Upper lobe of right lung (tissue), 1 donor: Measurements from ENCODE around the gene LSM12. TPM values are rescaled to one million over a fixed set of nuclear protein-coding genes. Genes with fewer than 3 reads are reported as not detected.
A peak's percentile ranks its signal among the peaks of the same experiment; 100 is the strongest.
"Not testable (repeated sequence)": the region's sequence is repeated elsewhere in the genome, so short reads cannot be mapped to it uniquely, and the experiment has no call there.

Source experiments
- ATAC-seq: fragments of 200-7000 bp; cut with Tn5 transposase; one replicate; pipeline ENCODE4 v1.9.1; 2020; ENCODE audit warnings: mild to moderate bottlenecking, moderate library complexity
- DNase-seq: peaks from one replicate; pipeline ENCODE4 v3.0.0-alpha.2; 2020
- H3K27ac ChIP-seq: fragments of 200-600 bp; one replicate; pipeline ENCODE4 v1.8.0; 2022
- H3K27me3 ChIP-seq: fragments of 200-600 bp; one replicate; pipeline ENCODE4 v1.8.0; 2022; ENCODE audit warnings: mild to moderate bottlenecking
- H3K36me3 ChIP-seq: fragments of 200-600 bp; one replicate; pipeline ENCODE4 v1.8.0; 2022
- H3K4me1 ChIP-seq: fragments of 200-600 bp; one replicate; pipeline ENCODE4 v1.8.0; 2022
- H3K4me3 ChIP-seq: fragments of 200-600 bp; one replicate; pipeline ENCODE4 v1.8.0; 2022; ENCODE audit warnings: mild to moderate bottlenecking
- H3K9me3 ChIP-seq: fragments of 200-600 bp; one replicate; pipeline ENCODE4 v1.8.0; 2022
- intact Hi-C: fragments of 100-400 bp; cut with DNase I; formaldehyde crosslinking; loops from one replicate; pipeline ENCODE4 v1.11.0; 2022
- total RNA-seq: library from RNA; stranded (reverse); fragmentation: NEBNext Ultra II Directional; extraction: Animal tissue kit (Norgen Biotek cat#: 25700); gene quantifications from one replicate; pipeline ENCODE4 v1.2.1, GENCODE V29; 2021
- TF ChIP-seq, protein P1 (sequence below): fragments of 200-600 bp; IDR thresholded peaks from one replicate; pipeline ENCODE4 v1.8.0; 2022; ENCODE audit warnings: antibody characterized with exemption
- donor health status: DM: no; HTN: yes; CAD: no; lungs with severe emphysema.

LSM12 gene
- total RNA-seq, 1 donor from 2014 or later = 39.8 TPM

DNA sequence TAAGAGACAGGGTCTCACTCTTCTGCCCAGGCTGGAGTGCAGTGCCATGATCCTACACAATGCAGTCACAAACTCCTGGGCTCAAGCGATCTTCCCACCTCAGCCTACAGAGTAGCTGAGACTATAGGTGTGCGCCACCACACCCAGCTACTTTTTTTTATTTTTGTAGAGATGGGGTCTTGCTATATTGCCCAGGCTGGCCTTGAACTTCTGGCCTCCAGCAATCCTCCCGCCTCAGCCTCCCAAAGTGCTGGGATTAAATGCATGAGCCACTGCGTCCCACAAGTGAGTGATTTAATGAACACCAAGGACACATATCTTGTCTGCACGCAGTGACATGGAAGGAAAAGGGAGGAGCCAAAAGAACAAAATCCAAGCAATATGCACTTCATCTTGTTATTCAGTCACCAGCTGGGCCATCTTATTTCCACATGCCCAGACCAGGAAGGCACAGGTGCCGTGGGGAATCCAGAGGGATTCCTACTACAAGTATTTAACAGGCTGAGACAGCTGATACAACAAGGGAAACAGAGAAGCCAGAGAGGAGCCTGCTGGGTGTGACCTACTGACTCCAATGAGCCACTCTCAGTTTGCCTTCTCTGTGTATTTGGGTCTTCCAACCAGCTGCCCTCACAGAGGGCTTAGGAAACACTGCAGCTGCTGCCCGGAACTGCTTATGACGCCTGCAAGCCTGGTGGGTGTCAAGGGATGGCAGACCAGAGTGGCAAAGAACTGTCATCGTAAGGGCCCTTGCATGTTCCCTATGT, 17.0 kb downstream of the LSM12 start:
- Histone ChIP-seq H3K36me3 (peaks cover 50% of the 10 kb centered on the region), H3K4me3 (no peak overlapping the region), H3K4me1 (peaks cover 4% of the 10 kb centered on the region), H3K9me3 (no peaks in the 10 kb centered on the region), H3K27me3 (no peaks in the 10 kb centered on the region), H3K27ac (no peak overlapping the region)
- DNase-seq = no peak
- ATAC-seq = no peak
- intact Hi-C loops = no loop called here
- TF ChIP-seq, protein P1, sequence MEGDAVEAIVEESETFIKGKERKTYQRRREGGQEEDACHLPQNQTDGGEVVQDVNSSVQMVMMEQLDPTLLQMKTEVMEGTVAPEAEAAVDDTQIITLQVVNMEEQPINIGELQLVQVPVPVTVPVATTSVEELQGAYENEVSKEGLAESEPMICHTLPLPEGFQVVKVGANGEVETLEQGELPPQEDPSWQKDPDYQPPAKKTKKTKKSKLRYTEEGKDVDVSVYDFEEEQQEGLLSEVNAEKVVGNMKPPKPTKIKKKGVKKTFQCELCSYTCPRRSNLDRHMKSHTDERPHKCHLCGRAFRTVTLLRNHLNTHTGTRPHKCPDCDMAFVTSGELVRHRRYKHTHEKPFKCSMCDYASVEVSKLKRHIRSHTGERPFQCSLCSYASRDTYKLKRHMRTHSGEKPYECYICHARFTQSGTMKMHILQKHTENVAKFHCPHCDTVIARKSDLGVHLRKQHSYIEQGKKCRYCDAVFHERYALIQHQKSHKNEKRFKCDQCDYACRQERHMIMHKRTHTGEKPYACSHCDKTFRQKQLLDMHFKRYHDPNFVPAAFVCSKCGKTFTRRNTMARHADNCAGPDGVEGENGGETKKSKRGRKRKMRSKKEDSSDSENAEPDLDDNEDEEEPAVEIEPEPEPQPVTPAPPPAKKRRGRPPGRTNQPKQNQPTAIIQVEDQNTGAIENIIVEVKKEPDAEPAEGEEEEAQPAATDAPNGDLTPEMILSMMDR = no peak

DNA sequence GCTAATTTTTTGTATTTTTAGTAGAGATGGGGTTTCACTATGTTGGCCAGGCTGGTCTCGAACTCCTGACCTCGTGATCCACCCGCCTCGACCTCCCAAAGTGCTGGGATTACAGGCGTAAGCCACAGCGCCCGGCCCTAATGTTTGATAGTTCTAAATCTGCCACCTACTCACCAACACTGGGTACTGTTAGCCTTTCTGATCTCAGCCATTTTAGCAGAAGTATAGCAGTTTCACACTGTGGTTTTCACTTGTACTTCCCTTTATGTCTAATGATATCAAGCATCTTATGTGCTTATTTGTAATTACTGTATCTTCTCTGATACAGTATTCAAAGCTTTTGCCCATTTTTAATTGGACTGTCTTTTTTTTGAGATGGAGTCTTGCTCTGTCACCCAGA, 19.6 kb downstream of the LSM12 start:
- ATAC-seq, H3K9me3 ChIP-seq, H3K4me3 ChIP-seq, H3K27me3 ChIP-seq, H3K27ac ChIP-seq, DNase-seq, intact Hi-C loops: not testable (repeated sequence)
- peaks cover 23% of the 10 kb centered on the region for H3K4me1 ChIP-seq
- peaks cover 36% of the 10 kb centered on the region for H3K36me3 ChIP-seq

DNA sequence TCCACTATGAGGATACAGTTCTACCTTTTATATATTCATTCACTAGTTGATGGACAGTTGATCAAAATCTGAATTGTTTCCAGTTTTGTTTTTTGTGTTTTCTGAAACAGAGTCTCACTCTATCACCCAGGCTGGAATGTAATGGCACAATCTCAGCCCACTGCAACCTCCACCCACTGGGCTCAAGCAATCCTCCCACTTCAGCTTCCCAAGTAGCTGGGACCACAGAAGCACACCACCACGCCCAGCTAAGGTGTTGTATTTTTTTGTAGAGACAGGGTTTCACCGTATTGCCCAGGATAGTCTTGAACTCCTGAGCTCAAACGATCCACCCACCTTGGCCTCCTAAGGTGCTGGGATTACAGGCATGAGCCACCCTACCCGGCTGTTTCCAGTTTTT, 21.0 kb downstream of the LSM12 start:
- Histone ChIP-seq H3K27me3 (no peaks in the 10 kb centered on the region), H3K4me3 (no peak overlapping the region), H3K9me3 (no peaks in the 10 kb centered on the region), H3K36me3 (peaks cover 22% of the 10 kb centered on the region), H3K4me1 (peaks cover 28% of the 10 kb centered on the region), H3K27ac (no peak overlapping the region)
- DNase-seq = no peak
- TF ChIP-seq, protein P1 = no peak
- ATAC-seq = no peak
- intact Hi-C loops = no loop called here

DNA sequence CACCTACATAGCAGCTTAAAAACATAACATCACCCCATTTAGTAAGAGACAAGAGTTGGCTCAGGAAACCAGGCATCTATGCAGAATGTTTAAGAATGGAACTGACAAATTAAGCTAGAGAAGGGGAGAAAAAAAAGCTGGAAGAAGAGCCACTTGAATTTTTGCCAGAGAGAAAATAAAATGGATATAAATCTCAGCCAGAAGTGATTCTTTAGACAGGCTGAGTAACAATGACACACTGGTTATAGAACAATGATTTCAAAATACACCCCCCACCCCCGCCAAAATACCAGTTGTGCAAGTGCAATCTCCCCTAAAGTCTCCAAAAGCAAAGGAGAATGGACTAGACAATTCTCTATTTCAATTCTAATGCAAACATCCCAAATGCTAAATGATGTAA, 22.4 kb downstream of the LSM12 start:
- Histone ChIP-seq H3K9me3 (no peaks in the 10 kb centered on the region), H3K27ac (no peak overlapping the region), H3K4me1 (peaks cover 36% of the 10 kb centered on the region), H3K36me3 (peaks cover 12% of the 10 kb centered on the region), H3K27me3 (no peaks in the 10 kb centered on the region), H3K4me3 (no peak overlapping the region)
- DNase-seq (no peak), ATAC-seq (no peak)
- TF ChIP-seq, protein P1 = no peak
- intact Hi-C loops = no loop called here

DNA sequence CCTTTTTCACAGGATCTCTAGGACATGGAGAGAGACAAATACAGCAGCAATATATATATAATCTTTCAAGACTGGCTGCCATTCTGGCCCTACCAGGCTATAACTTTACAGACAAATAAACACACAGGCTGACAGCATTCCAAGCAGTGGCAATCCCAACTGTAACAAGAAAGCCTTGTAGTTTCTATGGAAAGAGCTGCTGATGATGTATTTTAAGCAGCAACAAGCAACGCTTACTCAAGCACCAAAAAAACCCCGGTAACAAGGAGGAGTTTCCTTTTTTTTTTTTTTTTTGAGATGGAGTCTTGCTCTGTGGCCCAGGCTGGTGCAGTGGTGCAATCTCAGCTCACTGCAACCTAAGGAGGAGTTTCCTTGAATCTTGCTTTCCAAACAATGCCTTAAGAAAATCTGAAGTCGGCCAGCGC, 23.2 kb downstream of the LSM12 start:
- ATAC-seq (peak; percentile 59), DNase-seq (no peak)
- Histone ChIP-seq H3K4me1 (peaks cover 36% of the 10 kb centered on the region), H3K27me3 (no peaks in the 10 kb centered on the region), H3K9me3 (no peaks in the 10 kb centered on the region), H3K27ac (no peak overlapping the region), H3K4me3 (no peak overlapping the region), H3K36me3 (peaks cover 13% of the 10 kb centered on the region)
- intact Hi-C loops = no loop called here
- TF ChIP-seq, protein P1 = no peak

DNA sequence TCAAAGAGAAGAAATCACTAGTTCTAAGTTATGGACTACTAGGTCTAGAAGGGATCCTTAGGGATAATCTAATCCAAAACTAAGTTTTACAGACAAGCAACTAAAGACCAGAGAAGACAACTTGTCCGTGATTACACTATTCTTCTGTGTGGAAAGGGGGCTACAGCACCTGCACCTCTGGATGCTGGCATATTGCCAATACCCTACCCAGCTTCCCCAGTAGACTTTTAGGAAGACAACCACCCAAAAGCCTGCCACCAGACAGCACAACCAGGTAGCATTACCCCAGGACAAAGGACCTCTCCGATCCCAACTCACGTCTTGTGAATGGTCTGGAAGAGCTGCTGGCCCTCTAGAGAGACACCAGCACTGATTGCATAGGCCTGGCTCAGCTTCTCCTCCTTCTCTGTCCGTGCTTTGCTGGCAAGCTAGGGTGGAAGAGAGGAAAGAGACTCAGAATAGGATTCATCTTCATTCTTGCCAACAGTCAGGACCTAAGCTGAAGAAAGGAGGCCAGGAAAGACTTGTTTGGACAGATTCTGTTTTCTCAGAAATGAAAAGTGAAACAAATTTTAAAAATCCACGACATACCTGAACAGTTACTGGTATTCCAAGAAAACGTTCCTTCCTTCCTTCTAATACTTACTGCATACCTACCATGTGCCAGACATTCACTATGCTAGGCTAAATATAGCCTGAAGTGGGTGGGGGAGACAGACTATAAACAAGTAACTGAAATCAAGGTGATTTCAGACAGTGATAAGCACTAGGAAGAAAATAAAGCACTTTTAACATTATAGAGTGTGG, 26.4 kb downstream of the LSM12 start:
- H3K27me3 ChIP-seq = no peaks in the 10 kb centered on the region
- peaks cover 36% of the 10 kb centered on the region for H3K4me1 ChIP-seq
- ATAC-seq (peak; percentile 69), DNase-seq (no peak)
- no peak overlapping the region for H3K4me3 ChIP-seq
- TF ChIP-seq, protein P1 = no peak
- intact Hi-C loops = no loop called here
- H3K36me3 ChIP-seq = peaks cover 36% of the 10 kb centered on the region
- no peaks in the 10 kb centered on the region for H3K9me3 ChIP-seq
- peak overlapping the region; percentile 1 for H3K27ac ChIP-seq
